ENCODE results near the gene CFLAR.

DNA sequence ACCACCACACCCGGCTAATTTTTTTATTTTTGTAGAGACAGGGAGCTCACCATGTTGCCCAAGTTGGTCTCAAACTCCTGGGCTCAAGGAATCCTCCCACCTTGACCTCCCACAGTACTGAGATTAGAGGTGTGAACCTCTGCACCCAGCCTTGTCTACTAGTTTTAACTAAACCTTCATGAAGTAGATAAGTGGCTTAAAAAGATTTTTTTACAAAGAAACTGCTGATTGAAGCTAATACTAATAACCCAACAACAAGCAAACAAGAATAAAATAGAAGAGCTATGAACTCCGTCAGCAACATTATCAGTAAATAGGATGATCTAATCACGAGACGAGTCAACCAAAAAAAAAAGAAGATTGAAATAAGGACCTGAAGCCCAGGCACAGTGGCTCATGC is 25.4 kb upstream of the CFLAR start:
- TF ChIP-seq, protein P1, sequence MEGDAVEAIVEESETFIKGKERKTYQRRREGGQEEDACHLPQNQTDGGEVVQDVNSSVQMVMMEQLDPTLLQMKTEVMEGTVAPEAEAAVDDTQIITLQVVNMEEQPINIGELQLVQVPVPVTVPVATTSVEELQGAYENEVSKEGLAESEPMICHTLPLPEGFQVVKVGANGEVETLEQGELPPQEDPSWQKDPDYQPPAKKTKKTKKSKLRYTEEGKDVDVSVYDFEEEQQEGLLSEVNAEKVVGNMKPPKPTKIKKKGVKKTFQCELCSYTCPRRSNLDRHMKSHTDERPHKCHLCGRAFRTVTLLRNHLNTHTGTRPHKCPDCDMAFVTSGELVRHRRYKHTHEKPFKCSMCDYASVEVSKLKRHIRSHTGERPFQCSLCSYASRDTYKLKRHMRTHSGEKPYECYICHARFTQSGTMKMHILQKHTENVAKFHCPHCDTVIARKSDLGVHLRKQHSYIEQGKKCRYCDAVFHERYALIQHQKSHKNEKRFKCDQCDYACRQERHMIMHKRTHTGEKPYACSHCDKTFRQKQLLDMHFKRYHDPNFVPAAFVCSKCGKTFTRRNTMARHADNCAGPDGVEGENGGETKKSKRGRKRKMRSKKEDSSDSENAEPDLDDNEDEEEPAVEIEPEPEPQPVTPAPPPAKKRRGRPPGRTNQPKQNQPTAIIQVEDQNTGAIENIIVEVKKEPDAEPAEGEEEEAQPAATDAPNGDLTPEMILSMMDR (IDR thresholded peaks at IDR 0.05) = no peak
- TF ChIP-seq POLR2A (IDR thresholded peaks at IDR 0.05) (no peak), EP300 (IDR thresholded peaks at IDR 0.05) (no peak)

Measured in tibial nerve (tissue), 4 donors.